Activated naive CD8-positive, alpha-beta T cell treated with anti-CD3 and anti-CD28 coated beads, Interleukin-2, amount 50 U/mL, for 16 hours (primary cell): Measurements from ENCODE around the gene EEF1AKMT2.

ENCODE experiments used
- DNase-seq: peaks from one replicate; pipeline ENCODE4 v3.0.0-alpha.2; 2020; ENCODE audit warnings: low read depth, low spot score

Gene EEF1AKMT2

DNA sequence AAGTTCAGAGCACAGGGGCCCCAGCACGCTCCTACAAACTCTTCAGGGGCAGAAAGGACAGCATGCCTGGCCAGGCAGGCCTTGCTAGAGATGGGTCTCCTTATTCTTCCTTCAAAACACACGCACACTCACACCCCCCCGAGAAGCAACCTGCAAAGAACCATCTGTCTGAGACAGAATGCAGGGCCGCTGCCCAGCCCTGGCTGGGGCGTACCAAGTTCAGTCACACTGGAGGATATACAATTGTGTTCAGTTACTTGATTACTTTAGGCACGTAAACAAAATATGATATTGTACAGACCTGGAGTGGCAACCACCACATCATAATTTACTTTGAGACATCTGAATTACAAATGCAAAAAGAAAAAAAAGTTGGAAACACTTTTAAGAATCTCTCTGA lies 53.2 kb downstream of the EEF1AKMT2 start:
- DNase-seq: no peak

DNA sequence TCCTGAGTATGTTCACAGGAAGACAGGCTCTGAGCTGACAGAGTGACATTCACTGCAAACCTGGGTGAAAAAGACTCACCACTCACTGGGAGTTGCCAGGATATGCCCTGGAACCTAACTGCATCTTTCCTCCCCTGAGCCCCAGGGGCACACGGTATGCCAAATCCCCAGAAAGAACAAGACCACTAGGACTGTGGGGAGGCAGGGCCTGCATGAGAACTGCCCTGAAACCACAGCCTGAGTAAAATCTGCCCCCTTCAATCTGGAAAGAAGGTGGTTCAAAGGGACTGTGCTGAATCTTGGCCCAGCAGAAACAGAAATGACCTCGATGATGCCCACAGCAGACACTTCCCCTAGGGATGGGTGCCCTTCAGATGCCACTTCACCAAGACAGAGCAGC lies 54.0 kb downstream of the EEF1AKMT2 start:
- DNase-seq: no peak

DNA sequence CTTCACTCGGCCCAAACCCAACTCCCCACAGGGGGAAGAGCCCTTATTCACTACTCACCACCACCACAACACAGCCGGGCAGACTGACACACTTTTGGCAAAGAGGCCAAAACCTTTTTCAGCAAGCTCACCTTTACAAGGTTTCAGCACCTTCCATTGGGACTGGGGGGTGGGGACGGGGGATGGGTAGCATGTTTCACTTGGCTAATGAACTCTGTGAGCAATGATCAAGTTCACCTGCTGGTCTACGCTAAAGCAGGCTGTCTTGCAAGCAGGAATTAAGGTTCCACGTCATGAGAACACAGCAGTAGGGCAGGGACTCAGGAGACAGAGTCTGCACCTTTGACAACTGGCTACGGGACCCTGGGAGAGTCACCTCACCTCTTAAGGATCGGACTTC lies 54.5 kb downstream of the EEF1AKMT2 start:
- DNase-seq: no peak

DNA sequence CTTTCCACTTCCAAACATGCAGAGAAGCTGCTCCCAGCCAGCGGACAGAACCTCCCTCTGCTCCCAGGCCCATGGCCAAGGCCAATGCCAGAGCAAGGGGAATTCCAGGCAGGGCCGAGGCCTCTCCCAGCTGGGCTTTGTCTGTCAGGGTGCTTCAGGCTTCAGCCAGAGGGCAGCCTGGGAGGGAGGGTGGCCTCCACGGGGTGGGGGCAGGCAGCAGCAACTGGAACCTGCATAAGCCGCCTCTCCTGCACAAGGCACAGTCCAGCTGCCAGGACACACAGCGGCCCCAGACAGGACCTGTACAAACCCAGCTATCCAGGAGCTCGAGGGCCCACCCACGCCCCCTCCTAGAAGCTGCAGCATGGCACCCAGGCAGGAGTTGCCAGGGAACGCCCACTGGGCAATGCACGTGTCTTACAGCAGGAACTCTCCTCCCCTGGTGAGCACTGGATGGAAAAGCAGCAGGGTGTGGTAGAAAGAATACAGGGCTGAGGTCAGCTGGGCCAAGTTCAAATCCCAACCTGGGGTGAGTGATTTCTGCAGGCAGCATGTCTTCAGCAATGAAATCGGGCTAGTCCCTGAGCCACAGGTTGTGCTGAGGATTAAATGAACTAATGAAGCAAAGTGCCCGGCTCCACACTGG lies 55.1 kb downstream of the EEF1AKMT2 start:
- DNase-seq: no peak

DNA sequence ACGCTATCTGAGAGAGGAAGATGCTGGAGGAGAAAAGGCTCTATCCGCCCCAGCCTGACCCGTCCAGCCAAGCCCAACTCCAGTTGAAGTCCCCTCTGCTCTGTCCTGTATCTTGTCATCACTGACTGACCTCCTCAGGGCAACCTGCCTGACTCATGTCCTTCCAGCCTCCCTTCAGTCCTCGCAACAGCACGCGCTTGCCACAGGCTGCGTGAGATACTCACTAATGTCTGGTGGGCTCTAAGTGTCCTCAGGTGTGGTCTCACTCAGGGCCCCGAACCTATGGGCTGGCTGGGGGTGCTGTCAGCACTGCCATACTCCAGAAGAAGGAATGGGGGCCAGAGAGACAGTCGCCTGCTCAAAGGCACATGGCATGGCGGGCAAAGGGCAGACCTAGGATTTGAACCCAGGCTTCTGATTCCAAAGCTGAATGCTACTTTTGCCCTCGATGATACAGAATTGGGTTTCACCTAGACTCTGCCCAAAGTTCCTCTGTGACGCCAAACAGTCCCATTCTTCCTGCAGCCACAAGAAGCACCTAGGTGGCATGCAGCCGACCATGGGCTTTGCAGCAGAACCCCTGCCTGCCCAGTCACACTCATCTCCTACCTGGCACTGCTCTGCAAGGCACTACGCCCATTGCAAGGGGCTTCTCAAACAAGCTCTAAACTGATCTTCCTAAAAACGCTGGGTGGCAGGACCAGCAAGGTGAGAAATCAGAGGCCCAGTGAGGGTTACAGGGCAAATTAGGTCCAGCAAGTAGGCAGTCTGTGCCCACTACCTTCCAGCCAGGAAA lies 56.0 kb downstream of the EEF1AKMT2 start:
- no peak for DNase-seq

DNA sequence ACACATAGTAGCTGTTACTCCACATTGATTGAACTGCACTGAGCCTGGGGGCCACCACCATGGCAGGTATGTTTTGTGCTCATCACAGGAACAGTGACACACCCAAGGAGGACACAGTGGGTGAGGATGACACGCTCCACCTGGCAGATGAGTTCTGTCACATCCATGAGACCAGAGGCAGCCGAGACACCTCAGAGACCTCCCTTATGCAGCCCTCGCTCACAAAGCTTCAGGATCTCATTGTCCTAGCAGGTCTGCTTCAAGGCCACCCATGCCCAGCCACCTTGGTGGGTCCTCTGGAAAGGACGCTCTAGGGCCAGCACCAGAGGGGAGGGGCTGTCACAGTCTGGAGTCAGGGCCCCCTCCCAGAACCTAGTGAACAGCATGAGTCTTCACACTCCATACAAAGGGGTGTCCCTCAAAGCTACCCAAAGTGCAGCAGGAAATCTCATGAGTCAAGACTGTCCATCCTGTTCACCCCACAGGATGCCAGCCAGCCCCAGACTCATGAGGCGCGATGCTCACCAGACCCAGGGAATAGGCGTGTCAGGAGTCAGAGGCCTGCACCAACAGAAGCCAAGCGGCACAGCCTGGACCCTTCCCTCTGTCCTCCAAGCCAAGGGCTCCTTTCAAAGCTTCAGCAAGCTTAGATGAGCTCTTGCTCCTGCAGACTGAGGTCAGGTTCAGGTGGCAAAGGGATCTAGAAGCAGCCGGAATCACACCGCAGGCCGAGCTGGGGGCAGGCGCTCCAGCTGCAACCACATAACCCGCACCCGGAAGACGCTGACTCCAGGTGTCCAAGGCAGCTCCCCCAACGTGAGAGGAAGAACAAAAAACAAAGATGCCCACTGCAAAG lies 57.1 kb downstream of the EEF1AKMT2 start:
- DNase-seq: no peak

DNA sequence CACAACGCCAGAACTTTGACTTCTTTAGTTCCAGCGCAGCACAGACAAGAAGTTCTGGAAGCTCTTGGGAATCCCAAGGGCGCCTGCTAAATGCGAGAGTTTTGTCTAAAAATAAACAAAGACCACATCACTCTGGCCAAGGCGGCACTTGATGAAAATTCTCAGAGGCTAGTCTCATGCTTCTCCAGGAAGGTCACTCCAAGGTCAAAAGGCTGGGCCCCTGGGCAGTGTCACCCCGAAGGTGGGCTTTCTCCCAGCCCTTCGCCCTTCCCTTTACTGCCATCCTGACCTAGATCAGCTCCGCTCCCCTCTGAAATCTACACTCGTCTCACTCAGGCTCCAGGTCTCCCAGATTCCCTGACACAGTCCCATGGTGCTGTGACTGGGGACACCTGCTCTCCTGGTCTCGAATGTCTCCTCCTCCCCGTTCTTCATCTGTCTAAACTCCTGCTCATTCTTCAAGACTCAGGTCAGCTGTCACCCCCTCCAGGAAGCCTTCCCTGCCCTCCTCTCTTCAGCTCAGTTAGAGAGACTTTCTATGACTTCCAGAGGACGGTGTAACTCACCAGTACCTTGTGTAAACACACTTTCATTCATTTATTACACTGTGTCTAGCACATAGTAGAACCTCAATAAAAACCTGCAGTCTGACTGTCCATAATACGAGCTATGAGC lies 58.0 kb downstream of the EEF1AKMT2 start:
- DNase-seq: no peak

DNA sequence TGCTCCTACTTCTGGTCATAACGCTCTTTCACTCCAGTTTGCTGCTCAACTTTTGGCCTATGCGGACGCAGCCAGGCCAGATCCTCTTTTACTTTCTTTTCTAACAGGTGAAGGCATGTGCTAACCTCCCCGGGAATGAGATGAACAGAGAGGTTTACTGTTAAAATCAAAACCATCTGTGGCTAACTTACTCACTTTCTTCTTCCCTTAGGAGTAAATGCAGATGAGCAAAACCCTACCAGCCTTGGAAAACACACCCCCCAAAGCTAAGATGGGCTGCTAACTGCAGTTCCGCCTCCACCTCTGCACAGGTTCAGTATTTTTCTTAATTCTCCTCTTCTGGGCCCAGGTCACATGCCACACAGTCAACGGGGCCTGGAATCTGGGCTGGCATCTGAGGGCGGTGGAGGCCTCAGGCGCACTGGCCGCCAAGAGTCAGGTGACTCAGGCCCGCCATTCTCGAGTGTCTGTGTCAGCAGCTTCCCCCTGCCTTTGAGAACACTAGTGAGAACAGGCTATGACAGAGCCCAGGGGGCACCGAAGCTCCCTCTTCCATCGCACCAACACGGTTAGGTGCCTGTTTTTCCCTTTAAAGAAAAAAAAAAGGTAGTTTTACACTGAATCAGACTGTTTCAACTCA lies 58.6 kb downstream of the EEF1AKMT2 start:
- no peak for DNase-seq

DNA sequence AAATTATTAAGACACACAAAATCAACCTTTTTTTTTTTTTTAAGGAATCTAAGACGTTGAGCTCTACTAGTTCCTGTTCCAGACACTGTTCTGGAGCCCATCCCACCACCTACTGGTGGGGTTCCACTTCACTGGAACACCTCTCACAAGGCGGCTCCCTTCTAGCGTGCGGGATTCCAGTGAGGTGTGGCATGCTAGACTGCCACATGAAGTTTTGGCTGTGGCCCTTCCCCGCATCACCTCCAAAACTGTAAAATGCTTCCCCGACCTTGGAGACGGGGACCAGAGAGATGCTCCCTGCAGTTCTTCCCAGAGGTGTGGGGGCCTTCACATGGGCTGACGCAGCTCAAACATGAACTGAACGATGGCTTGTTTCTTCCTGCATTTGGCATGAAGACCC lies 60.1 kb downstream of the EEF1AKMT2 start:
- no peak for DNase-seq

DNA sequence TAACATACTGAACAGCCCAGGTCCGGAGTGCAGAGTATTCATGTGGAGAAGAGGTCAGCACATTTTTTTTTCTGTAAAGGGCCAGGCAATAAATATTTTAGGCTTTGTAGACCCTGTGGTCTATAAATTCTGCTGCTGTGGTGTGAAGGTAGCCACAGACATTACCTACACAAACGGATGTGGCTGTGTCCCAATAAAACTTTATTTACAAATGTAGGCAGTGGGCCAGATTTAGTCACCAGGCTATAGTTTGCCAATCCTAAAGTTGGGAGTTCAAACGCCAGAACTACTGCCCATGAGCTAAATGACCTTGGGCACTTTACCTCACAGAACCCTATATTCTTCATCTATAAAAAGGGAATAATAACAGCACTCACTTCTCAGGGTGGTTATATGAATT lies 60.9 kb downstream of the EEF1AKMT2 start:
- DNase-seq: no peak

DNA sequence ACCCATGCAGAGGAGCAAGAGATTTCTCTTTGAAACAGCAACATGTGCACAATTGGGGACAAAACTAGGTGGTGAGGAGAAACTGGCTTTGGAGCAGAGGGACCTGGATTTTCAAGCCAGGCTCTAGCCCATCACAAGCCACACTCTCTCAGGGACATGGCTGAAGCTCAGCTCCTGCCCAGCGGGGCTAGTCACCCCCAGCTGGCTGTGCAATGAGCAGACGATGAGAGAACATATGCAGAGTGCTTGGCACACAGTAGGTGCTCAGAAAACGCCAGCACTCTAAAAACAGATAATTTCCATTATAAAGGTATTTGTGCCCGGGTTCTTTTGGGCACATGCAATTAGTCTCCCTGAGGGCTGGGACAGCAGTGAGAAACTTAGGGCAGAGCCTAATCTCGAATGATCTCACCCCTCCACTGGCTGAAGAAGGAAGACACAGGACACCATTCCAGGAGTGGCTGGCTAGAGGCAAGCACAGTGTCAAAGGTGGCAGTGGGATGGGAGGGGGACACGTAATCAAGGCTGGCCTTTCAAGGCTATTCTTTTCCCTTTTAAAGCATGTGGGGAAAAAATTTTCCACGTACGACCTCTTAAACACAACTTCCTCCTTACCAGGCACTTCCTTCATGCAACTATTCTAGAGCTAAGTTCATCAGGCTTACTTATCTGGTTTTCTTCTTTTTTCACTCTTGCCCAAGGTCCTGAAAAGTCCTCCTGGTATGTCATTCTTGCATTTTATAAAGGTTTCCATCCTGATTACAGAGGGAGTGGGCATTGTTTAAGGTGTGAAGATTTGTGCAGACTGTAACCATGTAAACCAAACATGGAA lies 62.6 kb downstream of the EEF1AKMT2 start:
- DNase-seq: no peak

DNA sequence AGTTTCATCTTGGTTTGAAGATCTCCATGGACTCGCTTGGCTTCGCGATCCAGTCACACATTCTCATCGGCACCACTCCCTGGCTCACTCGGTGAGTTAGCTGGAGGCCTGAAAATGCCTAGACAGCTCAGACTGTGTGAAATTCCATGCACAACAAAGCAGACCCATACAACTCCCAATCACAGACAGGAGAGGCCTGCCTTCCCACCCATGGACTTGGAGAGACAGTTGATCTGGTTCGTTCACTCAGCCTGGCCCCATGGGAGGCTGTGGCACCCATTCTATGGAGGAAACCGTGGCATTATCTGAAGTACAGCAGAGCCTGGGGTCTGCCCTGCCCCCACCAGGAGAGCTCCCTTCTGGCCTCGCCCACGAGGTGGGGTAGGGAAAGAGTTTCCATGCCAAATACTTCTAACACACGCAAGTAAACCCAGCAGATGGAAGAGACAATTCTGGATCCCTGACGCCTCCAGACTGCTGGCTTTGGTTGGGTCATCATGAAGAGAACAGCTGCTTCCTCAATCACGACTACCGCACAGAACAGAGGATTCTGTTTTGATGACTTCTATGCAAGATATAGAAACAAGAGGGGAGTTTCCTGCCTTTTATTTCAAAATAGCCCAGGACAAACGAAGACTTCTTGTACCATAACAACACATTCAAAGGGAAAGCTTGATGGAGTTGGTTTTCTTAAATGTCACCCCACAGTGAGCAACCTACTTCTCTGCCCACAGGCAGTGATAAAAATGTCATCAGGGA lies 63.4 kb downstream of the EEF1AKMT2 start:
- DNase-seq: no peak

DNA sequence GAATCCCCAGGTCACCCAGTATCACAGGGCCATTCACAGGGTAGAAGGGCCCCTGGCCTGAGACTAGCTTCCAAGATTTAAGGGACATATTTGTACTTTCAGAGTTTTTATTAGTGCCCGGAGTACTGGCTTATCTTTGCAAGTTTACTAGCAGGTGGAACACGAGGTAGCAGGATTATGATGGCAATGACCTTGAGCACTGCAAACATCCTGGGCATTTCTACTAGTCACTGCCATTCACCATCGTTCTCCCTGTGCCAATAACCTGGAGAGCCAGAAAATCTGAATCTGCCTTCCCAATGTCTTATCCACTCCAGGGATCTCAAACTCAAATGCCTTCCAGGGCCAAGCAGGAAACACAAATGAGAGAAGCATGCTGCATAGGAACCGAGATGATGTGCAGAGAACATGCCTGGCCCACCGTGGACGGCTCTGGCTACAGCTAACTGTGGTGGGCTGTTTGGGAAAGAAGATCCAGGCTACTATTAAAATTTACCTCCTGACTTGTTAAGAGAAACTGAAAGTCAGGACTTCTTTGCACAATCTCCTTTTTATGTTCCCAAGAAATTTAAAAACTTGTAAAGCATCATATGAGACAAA lies 64.2 kb downstream of the EEF1AKMT2 start:
- no peak for DNase-seq

DNA sequence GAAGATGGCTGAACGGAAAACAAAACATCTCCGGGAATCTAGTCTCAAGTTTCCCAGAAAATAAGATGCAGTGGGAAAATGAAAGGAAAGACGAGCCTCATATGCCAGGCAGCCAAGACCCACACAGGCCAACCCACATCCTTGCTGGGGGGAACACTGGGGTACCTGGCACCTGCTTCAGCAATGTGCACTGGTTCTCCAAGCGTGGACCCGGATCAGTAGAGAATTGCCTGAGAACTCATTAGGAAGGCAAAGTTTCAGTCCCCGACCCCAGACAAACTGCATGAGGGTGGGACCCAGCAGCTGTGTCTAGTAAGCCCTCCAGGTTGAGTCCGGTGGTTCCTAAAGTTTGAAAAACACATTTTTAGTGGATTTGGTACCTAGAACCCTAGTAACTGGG lies 65.9 kb downstream of the EEF1AKMT2 start:
- DNase-seq: no peak

DNA sequence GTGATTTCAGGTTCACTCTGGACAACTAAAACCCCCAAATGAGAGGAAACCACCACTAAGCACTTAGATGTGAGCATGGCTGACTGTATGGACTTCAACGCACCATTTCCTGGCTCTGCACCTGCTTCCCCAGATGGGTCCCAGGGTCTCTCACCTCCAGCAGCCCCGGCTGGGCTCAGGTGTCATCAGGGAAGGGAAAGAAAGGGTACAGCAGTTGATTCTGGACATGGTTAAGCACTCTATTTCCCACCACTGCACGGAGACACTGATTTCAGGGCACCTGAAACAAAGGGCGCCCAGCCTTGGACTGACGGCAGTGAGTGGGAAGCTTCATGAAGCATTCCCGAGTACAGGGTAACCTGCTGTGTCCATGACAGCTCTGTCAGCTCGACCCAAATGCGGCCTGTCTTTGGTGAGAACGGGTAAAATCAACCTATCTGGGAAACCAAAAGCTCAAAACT lies 66.5 kb downstream of the EEF1AKMT2 start:
- DNase-seq: no peak

DNA sequence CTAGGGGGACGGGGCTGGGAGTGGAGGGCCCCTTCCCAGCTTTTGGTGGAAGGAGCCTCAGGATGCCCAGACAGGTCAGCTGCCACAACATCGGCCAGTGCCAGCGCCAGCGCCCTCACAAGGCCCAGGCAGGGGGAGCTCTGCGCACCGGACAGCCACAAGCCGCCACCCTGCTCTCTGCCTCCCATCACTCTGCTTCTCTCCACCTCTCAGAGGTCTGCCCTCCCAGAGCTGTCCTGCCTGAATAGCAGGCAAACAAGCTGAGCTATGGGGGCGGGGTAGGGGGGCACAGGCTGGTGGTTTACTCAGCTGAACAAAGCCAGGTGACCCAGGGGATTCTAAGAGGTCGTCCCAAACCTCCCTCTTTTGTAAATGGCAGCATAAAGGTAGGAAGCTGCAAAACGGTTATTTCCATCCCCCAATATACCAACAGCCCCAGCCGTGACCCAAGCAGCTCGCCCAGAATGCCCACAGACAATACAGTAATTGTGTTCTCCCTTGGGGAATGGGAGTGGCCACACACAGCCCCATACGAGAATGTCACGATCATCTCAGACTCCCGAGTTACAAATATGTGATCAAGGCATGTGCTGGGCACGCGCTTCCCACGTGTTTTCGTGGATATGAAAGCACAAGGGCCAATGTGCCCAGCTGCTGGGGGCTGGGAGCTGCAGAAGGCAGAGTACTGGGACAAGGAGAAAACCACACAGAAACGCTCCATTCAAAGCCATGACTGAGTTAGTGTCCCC lies 67.2 kb downstream of the EEF1AKMT2 start:
- DNase-seq: no peak

DNA sequence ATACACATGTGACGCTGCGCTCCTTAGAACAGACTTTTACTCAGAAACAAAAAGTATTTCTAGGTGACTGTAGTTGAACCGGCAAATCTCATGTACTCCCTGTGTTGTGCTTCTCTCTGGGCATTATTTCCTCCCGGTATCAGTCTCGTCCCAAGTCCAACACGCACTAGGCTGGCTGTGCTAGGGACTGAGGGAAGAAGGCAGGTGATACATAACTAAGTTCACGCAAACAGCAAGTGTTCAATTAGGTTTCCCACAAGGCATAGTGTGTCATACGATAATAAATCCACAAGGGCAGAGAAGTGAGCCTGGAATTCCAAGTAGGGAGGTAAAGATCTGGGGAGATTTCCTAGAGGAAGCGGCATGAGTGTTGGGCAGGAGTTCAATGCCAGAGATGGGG lies 67.9 kb downstream of the EEF1AKMT2 start:
- no peak for DNase-seq
